Colonic mucosa (tissue), 4 donors: ENCODE data around the gene C16orf74. TPM values are rescaled to one million over a fixed set of nuclear protein-coding genes. Genes with fewer than 3 reads are reported as not detected.

Experiments used
- DNase-seq: peaks from one replicate; pipeline ENCODE4 v3.0.0-alpha.2; 2020
- H3K27ac ChIP-seq: fragments of 200-600 bp; one replicate; pipeline ENCODE4 v1.8.0; 2021
- H3K27me3 ChIP-seq: fragments of 200-600 bp; one replicate; pipeline ENCODE4 v1.8.0; 2021
- H3K36me3 ChIP-seq: fragments of 200-600 bp; one replicate; pipeline ENCODE4 v1.8.0; 2021
- H3K4me1 ChIP-seq: fragments of 200-600 bp; one replicate; pipeline ENCODE4 v1.8.0; 2021; ENCODE audit warnings: mild to moderate bottlenecking
- H3K4me3 ChIP-seq: fragments of 200-600 bp; one replicate; pipeline ENCODE4 v1.8.0; 2021
- H3K9ac ChIP-seq, 2 donors: one replicate each; pipeline ENCODE4 v1.7.0; 2013; ENCODE audit warnings: control low read depth in 2 of 2, low read depth in 2 of 2, low read length in 2 of 2
- H3K9me3 ChIP-seq: fragments of 200-600 bp; one replicate; pipeline ENCODE4 v1.8.0; 2021
- CTCF ChIP-seq: fragments of 200-600 bp; IDR thresholded peaks from one replicate; pipeline ENCODE4 v1.8.0; 2022; ENCODE audit warnings: antibody characterized with exemption, mild to moderate bottlenecking
- intact Hi-C: fragments of 100-400 bp; cut with DNase I; formaldehyde crosslinking; loops from one replicate; pipeline ENCODE4 v1.14.1; 2022
- total RNA-seq, 2 donors: library from RNA; stranded (reverse); fragmentation: NEBNext Ultra II Directional in 1 of 2; extraction: Animal tissue kit (Norgen Biotek cat#: 25700) in 1 of 2; gene quantifications; one replicate each; pipeline ENCODE4 v1.2.1, GENCODE V29; 2021
- donor health status: healthy.
- donor health status: DM: no; HTN: no; CAD: no.
- donor health status: DM: no; HTN: no; CAD: no.

C16orf74 gene
- total RNA-seq, 2 donors from 2014 or later = 0.37 to 0.96 TPM

GRCh38 chr16:85765767-85766166, 14.9 kb upstream of the C16orf74 start:
- no peak for TF ChIP-seq CTCF
- no peaks in the 10 kb centered on the region for H3K4me1 ChIP-seq
- H3K27ac ChIP-seq = no peak overlapping the region
- no peaks in the 10 kb centered on the region for H3K27me3 ChIP-seq
- H3K36me3 ChIP-seq = no peaks in the 10 kb centered on the region
- no peak overlapping the region for H3K4me3 ChIP-seq
- H3K9ac ChIP-seq = no peak overlapping the region
- no peak for DNase-seq
- intact Hi-C loops = no loop called here
- H3K9me3 ChIP-seq = no peaks in the 10 kb centered on the region

GRCh38 chr16:85765211-85765610, 14.3 kb upstream of the C16orf74 start:
- Histone ChIP-seq H3K4me3 (no peak overlapping the region), H3K36me3 (no peaks in the 10 kb centered on the region), H3K4me1 (no peaks in the 10 kb centered on the region), H3K9ac (no peak overlapping the region), H3K27ac (no peak overlapping the region), H3K9me3 (no peaks in the 10 kb centered on the region), H3K27me3 (no peaks in the 10 kb centered on the region)
- intact Hi-C loops = no loop called here
- DNase-seq = no peak
- no peak for TF ChIP-seq CTCF

GRCh38 chr16:85763616-85764015, 12.7 kb upstream of the C16orf74 start:
- Histone ChIP-seq H3K9ac (no peak overlapping the region), H3K27ac (no peak overlapping the region), H3K36me3 (no peaks in the 10 kb centered on the region), H3K4me3 (no peak overlapping the region), H3K27me3 (no peaks in the 10 kb centered on the region), H3K9me3 (no peaks in the 10 kb centered on the region), H3K4me1 (no peaks in the 10 kb centered on the region)
- no peak for DNase-seq
- no peak for TF ChIP-seq CTCF
- intact Hi-C loops = no loop called here

- Histone ChIP-seq H3K9me3 (no peaks in the 10 kb centered on the region), H3K27me3 (no peaks in the 10 kb centered on the region), H3K9ac (no peak overlapping the region), H3K27ac (no peak overlapping the region), H3K36me3 (no peaks in the 10 kb centered on the region), H3K4me3 (no peak overlapping the region), H3K4me1 (no peaks in the 10 kb centered on the region)
- intact Hi-C loops = no loop called here
- DNase-seq = no peak
- TF ChIP-seq CTCF = no peak
Measured at GRCh38 chr16:85762970-85763369, 12.1 kb upstream of the C16orf74 start.

GRCh38 chr16:85761861-85762260, 11.0 kb upstream of the C16orf74 start:
- intact Hi-C loops = no loop called here
- Histone ChIP-seq H3K4me1 (no peaks in the 10 kb centered on the region), H3K9me3 (no peaks in the 10 kb centered on the region), H3K27me3 (no peaks in the 10 kb centered on the region), H3K36me3 (no peaks in the 10 kb centered on the region), H3K27ac (no peak overlapping the region), H3K9ac (no peak overlapping the region), H3K4me3 (no peak overlapping the region)
- TF ChIP-seq CTCF = no peak
- DNase-seq = no peak
